Stimulated activated CD8-positive, alpha-beta memory T cell treated with anti-CD3 and anti-CD28 coated beads, Interleukin-15, amount 100 ng/mL, for 1 hour (primary cell): ENCODE results near the gene FAM240A.
"Not testable (repeated sequence)": the region's sequence is repeated elsewhere in the genome, so short reads cannot be mapped to it uniquely, and the experiment has no call there.

ENCODE experiments used
- DNase-seq: peaks from one replicate; pipeline ENCODE4 v3.0.0-alpha.2; 2020; ENCODE audit warnings: low read depth

Gene FAM240A

GRCh38 chr3:46586738-46587246, 25.5 kb upstream of the FAM240A start:
- no peak for DNase-seq

- DNase-seq: not testable (repeated sequence)
Observed at GRCh38 chr3:46587268-46587667, 25.1 kb upstream of the FAM240A start.

DNA sequence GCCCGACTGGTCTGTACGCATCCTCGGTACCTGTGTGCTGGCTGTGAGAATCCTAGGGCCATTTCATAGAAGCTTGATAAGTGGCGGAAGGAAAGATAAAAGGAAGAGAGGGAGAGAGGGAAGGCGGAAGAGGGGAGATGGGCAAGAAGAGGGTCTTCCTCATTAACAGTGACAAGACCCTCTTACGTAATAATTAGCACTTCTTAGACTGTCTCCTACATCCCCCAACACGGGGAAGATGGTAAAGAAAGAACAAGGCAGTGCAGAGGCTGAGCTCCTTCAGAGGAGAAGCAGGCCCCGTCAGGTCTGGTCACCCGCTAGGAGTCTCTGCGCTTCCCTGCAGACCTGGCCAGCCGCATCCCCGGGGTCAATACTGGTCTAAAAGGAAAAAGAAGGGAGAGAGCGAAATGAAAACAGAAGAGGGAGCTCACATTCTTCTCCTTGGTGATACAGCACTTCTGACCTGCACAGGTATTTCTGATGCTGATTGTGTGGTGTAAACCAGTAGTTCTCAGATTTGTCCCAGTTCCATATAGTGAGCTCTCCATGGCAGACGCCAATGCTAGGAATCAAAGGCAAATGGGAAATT, 19.0 kb upstream of the FAM240A start:
- no peak for DNase-seq

DNA sequence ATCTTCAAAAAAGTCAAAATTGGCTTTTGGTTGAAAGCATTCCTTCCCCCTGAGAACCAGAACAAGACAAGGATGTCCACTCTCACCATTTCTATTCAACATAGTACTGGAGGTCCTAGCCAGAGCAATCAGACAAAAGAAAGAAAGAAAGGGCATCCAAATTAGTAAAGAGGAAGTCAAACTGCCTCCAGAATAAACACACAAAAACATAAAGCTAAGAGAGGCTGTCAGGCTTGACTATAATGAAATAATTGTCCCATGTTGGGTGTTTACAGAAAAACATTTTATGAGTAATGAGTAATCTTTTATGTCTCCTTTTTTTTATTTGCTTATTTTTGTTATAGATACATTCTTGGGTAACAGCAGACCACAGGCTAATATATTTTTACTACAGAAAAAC, 18.3 kb upstream of the FAM240A start:
- no peak for DNase-seq

DNA sequence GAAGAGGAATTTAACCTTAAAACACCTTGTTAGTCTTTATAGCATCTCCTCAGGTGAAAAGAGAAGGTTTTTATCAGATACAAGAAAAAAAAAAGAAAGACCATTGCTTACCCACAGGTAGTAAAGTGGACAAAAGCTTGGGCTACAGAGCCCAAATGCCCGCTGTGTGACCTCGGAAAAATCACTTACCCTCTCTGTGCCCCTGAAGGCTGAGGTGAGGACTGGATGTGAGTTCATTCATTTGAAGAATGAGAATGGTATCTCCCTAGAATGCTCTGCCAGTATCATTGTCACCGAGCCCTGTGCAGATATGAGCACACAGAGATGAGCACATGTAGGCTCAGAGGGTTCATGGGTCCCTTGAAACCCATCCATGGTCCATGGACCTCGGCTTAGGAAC, 17.6 kb upstream of the FAM240A start:
- DNase-seq: no peak

DNA sequence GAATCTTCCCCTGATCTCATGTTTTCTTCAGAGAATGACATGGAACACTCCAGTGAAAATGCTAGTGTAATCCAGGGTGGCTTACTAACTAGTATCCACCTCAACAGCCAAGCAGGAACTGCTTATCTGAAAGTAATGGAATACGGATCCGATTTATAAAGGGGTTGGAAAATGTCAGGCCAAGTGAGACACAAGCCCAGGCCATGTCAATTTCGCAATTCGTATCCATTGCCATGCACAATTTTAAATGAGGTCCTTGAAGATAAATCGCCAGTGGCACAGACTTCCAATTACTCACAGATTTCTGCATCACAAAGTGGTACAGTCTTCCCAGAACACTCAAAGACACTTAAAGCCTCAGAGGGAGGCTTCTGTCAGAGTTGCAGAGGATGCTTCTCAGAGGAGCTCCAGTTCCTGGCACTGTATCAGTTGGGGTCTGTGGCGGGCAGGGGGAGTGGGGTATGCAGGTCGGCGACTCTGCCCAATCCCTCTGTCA, 16.5 kb upstream of the FAM240A start:
- no peak for DNase-seq

- no peak for DNase-seq
Observed at GRCh38 chr3:46599590-46599989, 12.7 kb upstream of the FAM240A start.

GRCh38 chr3:46603446-46604046, 8.8 kb upstream of the FAM240A start:
- no peak for DNase-seq

- DNase-seq: no peak
Observed at GRCh38 chr3:46604127-46604526, 8.2 kb upstream of the FAM240A start.

- no peak for DNase-seq
Observed at GRCh38 chr3:46607603-46608028, 4.7 kb upstream of the FAM240A start.

DNA sequence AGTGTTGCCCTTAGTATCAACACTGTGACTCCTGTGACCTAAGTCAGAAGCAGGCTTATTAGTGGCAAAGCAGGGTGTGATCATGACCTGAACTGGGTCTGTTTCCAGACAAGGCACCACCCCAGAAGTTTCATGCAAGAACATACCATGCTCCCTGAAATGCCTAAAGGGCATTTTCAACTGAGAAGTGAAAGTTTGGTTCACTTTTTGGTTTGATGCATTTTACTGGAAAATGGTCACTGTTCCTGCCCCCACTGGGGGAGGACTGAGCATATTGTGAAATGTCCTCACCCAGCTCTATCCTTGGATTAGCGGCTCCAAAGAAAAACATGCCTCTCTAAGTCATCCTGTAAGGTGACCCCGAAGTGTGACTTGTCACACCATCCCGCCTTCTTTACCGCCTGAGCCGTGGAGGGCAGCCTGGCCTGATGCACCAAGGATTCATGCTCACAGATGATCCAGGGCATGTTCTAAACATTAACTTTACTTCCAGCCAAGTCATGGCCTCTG, 3.1 kb upstream of the FAM240A start:
- no peak for DNase-seq

DNA sequence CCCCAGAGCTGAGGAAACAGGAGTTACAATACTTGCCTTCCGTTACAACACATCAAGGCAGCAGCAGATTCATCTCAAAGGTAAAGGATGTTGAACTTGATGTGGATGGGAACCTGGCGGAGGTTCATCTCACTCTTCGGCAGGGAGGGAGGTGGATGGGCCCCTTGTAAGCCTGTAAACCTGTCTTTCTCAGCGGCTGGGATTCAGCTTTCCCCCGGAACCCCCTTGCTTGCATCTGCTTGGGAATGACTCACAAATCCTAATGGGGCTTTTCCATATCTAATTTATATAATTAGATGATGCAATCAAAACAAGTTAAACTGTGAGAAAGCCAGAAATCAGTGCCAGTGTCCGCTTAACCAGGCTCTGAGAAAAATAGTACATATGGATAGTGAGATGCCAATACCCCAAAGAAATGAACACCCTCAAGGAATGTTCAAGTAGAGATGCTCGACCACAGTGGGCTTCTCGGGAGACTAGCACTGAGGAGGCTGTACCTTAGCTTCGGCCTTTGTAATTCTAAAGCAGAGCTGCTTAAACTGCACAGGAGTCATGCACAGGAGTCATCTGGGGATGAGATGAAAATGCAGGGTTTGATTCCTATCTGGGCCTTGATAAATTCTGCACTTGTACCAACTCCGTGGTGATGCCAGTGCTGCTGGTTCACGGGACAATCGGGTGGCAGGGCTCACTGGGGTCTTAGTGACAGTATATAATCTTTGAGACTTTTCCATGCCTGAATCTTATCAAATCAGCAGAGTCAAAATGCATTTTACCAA, 2.2 kb upstream of the FAM240A start:
- DNase-seq: no peak

DNA sequence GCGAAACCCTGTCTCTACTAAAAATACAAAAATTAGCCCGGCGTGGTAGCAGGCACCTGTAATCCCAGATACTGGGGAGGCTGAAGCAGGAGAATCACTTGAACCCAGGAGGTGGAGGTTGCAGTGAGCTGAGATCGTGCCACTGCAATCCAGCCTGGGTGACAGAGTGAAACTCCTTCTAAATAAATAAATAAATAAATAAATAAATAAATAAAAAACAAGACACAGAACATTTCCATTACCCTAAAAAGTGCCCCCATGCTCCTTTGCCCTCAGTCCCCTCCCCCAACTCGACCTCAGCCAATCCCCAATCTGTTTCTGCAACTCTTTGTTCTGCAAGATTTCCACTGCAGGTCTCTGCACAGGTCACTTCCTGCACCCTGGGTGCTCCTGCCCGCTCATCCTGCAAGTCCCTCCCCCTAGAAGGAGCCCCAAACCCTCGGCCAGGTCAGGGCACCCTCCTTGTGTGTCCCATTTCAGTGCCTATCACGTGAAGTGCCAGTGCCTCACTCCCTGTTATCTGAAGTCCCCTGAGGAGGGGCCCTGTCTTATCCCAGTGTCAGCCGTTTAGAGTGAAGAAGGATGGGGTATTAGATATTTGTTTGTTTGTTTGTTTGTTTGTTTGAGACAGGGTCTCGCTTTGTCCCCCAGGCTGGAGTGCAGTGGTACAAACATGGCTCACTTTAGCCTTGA, 1.1 kb downstream of the FAM240A start:
- DNase-seq: no peak

GRCh38 chr3:46614431-46614830, 2.1 kb downstream of the FAM240A start:
- no peak for DNase-seq

- no peak for DNase-seq
Observed at GRCh38 chr3:46615050-46615775, 2.9 kb downstream of the FAM240A start.

- DNase-seq: no peak
Observed at GRCh38 chr3:46615976-46616375, 3.7 kb downstream of the FAM240A start.

DNA sequence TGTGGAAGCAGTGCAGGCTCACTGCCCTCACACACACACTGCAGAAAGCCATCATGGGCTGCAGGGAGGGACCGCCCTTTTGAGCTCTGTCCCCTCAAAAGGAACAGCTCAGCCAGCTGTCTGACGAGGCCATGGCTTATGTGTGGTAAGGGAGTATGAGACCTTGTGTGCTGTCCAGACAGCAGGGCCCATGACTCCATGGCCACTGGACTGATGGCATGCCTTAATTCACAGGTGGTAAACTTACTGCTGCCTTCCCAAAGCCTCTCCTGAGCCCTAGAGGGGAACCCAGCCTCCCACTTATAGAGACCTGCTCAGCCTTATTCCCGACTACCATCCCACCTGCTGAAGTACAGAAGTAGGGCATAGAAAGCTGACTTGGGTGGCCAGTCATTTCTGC, 5.6 kb downstream of the FAM240A start:
- no peak for DNase-seq

- no peak for DNase-seq
Observed at GRCh38 chr3:46619845-46620778, 7.8 kb downstream of the FAM240A start.

- DNase-seq: no peak
Observed at GRCh38 chr3:46624533-46624932, 12.2 kb downstream of the FAM240A start.

DNA sequence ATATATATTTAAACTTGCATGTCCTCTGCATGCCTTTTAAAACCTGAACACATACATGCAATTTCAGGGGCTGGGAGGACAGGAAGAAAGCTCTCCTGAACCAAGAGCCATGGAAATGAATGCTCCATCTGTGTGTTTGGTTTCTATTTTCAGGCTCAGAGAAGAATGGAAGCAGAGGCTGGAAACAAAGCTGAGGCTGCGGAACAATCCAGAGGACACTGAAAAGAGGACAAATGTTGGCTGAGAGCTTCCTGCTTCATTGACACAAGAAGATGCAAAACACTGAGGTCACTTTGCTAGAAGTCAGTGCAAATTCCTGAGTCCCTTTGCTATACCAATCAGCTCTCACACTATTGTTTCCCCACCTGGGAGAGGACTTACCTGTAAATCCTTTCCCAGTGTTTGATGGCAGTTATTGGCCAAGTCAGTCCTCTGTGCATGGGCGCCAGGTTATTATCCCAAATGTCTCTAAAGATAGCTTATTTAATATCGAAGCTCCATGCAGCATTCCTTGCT, 12.7 kb downstream of the FAM240A start:
- DNase-seq: no peak
